GM12875 (cell line): ENCODE results near the gene LZTS2.

Experiments used
- H3K4me3 ChIP-seq: one replicate; pipeline ENCODE4 v1.5.1; 2011; ENCODE audit warnings: low read depth, low read length, control low read depth
- CTCF ChIP-seq: IDR thresholded peaks from 2 replicates; pipeline ENCODE4 v1.5.1; 2011; ENCODE audit warnings: low read depth, mild to moderate bottlenecking, control low read depth, inconsistent platforms, low read length, moderate library complexity, borderline replicate concordance; ENCODE audit not compliant: insufficient read depth

Gene LZTS2

GRCh38 chr10:100979791-100980272, 19.8 kb upstream of the LZTS2 start:
- H3K4me3 ChIP-seq: no peak overlapping the region
- TF ChIP-seq CTCF: no peak

GRCh38 chr10:100980311-100980710, 19.3 kb upstream of the LZTS2 start:
- no peak overlapping the region for H3K4me3 ChIP-seq
- no peak for TF ChIP-seq CTCF

- H3K4me3 ChIP-seq: no peak overlapping the region
- no peak for TF ChIP-seq CTCF
Measured at GRCh38 chr10:100980711-100981110, 18.9 kb upstream of the LZTS2 start.

GRCh38 chr10:100981178-100981772, 18.3 kb upstream of the LZTS2 start:
- TF ChIP-seq CTCF: no peak
- no peak overlapping the region for H3K4me3 ChIP-seq

- no peak for TF ChIP-seq CTCF
- no peak overlapping the region for H3K4me3 ChIP-seq
Measured at GRCh38 chr10:100982916-100983830, 16.4 kb upstream of the LZTS2 start.

- H3K4me3 ChIP-seq: no peak overlapping the region
- no peak for TF ChIP-seq CTCF
Measured at GRCh38 chr10:100983868-100984671, 15.5 kb upstream of the LZTS2 start.
